ENCODE results near the gene IL25.

Gene IL25

GRCh38 chr14:23353433-23353780, 19.2 kb upstream of the IL25 start:
- no peak for DNase-seq (ENCODE audit: low read depth)

GRCh38 chr14:23354990-23355389, 17.6 kb upstream of the IL25 start:
- no peak for DNase-seq (ENCODE audit: low read depth)

- DNase-seq (ENCODE audit: low read depth): no peak
These were observed 16.7 kb upstream of the IL25 start for GRCh38 chr14:23355871-23356435.

- no peak for DNase-seq (ENCODE audit: low read depth)
These were observed 15.9 kb upstream of the IL25 start for GRCh38 chr14:23356662-23357061.

GRCh38 chr14:23357261-23357660, 15.3 kb upstream of the IL25 start:
- DNase-seq (ENCODE audit: low read depth): no peak

GRCh38 chr14:23358042-23358441, 14.6 kb upstream of the IL25 start:
- DNase-seq (ENCODE audit: low read depth): no peak

- no peak for DNase-seq (ENCODE audit: low read depth)
These were observed 13.9 kb upstream of the IL25 start for GRCh38 chr14:23358553-23359166.

- DNase-seq (ENCODE audit: low read depth): no peak
These were observed 13.4 kb upstream of the IL25 start for GRCh38 chr14:23359167-23359626.

- no peak for DNase-seq (ENCODE audit: low read depth)
These were observed 12.7 kb upstream of the IL25 start for GRCh38 chr14:23359722-23360447.

GRCh38 chr14:23360496-23360895, 12.1 kb upstream of the IL25 start:
- DNase-seq (ENCODE audit: low read depth): no peak

GRCh38 chr14:23361320-23361719, 11.3 kb upstream of the IL25 start:
- DNase-seq (ENCODE audit: low read depth): peak; percentile 55

- no peak for DNase-seq (ENCODE audit: low read depth)
These were observed 10.8 kb upstream of the IL25 start for GRCh38 chr14:23361763-23362162.

GRCh38 chr14:23362200-23362599, 10.4 kb upstream of the IL25 start:
- DNase-seq (ENCODE audit: low read depth): peak; percentile 41

GRCh38 chr14:23364164-23365035, 8.2 kb upstream of the IL25 start:
- peak; percentile 78 for DNase-seq (ENCODE audit: low read depth)

- peak; percentile 62 for DNase-seq (ENCODE audit: low read depth)
These were observed 7.4 kb upstream of the IL25 start, which contains the start of gene EFS for GRCh38 chr14:23365036-23365731. EFS (minus strand) TSS chr14:23365172; CDS start chr14:23365025, 147 bp downstream.

GRCh38 chr14:23365732-23366425, 6.7 kb upstream of the IL25 start:
- DNase-seq (ENCODE audit: low read depth): peak; percentile 77

GRCh38 chr14:23366426-23366921, 6.1 kb upstream of the IL25 start:
- DNase-seq (ENCODE audit: low read depth): peak; percentile 79

- DNase-seq (ENCODE audit: low read depth): no peak
These were observed 2.4 kb upstream of the IL25 start for GRCh38 chr14:23370221-23370620.

GRCh38 chr14:23371865-23372264, 744 bp upstream of the IL25 start:
- no peak for DNase-seq (ENCODE audit: low read depth)

- DNase-seq (ENCODE audit: low read depth): no peak
These were observed 432 bp downstream of the IL25 start for GRCh38 chr14:23373041-23373440.
